Renal cortical epithelial cell (primary cell): ENCODE data around the gene P2RX7. TPM values are rescaled to one million over a fixed set of nuclear protein-coding genes. Genes with fewer than 3 reads are reported as not detected.
"Not testable (repeated sequence)": the region's sequence is repeated elsewhere in the genome, so short reads cannot be mapped to it uniquely, and the experiment has no call there.

ENCODE experiments used
- DNase-seq: peaks from one replicate; pipeline ENCODE4 v3.0.0-alpha.2; 2011; ENCODE audit warnings: low read depth
- total RNA-seq: library from RNA; depleted of rRNA; stranded (reverse); fragments of >200 nt; gene quantifications from 2 replicates; pipeline ENCODE4 v1.2.3, GENCODE V29; 2014

Gene P2RX7
- total RNA-seq, 1 donor from 2014 or later, result 0.10 TPM

- peak; percentile 74 for DNase-seq
Observed at GRCh38 chr12:121170611-121171260, 38.1 kb downstream of the P2RX7 start.

GRCh38 chr12:121172145-121172544 lies 39.5 kb downstream of the P2RX7 start:
- no peak for DNase-seq

- DNase-seq, result no peak
Observed at GRCh38 chr12:121175383-121176119, 42.9 kb downstream of the P2RX7 start.

GRCh38 chr12:121176826-121177529 lies 44.3 kb downstream of the P2RX7 start:
- no peak for DNase-seq

- no peak for DNase-seq
Observed at GRCh38 chr12:121181181-121181580, 48.5 kb downstream of the P2RX7 start.

- DNase-seq, result no peak
Observed at GRCh38 chr12:121182222-121182893, 49.7 kb downstream of the P2RX7 start.

GRCh38 chr12:121184425-121184824 lies 51.7 kb downstream of the P2RX7 start:
- DNase-seq, result no peak

GRCh38 chr12:121184984-121185889 lies 52.6 kb downstream of the P2RX7 start:
- DNase-seq, result no peak

GRCh38 chr12:121186826-121187225 lies 54.1 kb downstream of the P2RX7 start:
- DNase-seq, result no peak

GRCh38 chr12:121187501-121187900 lies 54.8 kb downstream of the P2RX7 start:
- no peak for DNase-seq

GRCh38 chr12:121188227-121188626 lies 55.6 kb downstream of the P2RX7 start:
- no peak for DNase-seq

- peak; percentile 47 for DNase-seq
Observed at GRCh38 chr12:121189131-121189530, 56.5 kb downstream of the P2RX7 start.

- no peak for DNase-seq
Observed at GRCh38 chr12:121189619-121190155, 57.0 kb downstream of the P2RX7 start.

GRCh38 chr12:121190523-121191031 lies 57.9 kb downstream of the P2RX7 start:
- DNase-seq, result peak; percentile 95

- DNase-seq, result no peak
Observed at GRCh38 chr12:121191151-121191550, 58.5 kb downstream of the P2RX7 start.

GRCh38 chr12:121196902-121197301 lies 64.2 kb downstream of the P2RX7 start:
- DNase-seq, result peak; percentile 26

- DNase-seq, result no peak
Observed at GRCh38 chr12:121198949-121199348, 66.3 kb downstream of the P2RX7 start.

GRCh38 chr12:121201140-121201539 lies 68.5 kb downstream of the P2RX7 start:
- not testable (repeated sequence) for DNase-seq

- no peak for DNase-seq
Observed at GRCh38 chr12:121202407-121203355, 70.0 kb downstream of the P2RX7 start.
